Measurements from ENCODE around the gene PIANP. TPM values are rescaled to one million over a fixed set of nuclear protein-coding genes. Genes with fewer than 3 reads are reported as not detected.

Gene PIANP
- total and polyA plus RNA-seq, 2 donors (not counting 1 experiment from before 2014, with no cell fraction given) = 0.24 to 0.54 TPM

DNA sequence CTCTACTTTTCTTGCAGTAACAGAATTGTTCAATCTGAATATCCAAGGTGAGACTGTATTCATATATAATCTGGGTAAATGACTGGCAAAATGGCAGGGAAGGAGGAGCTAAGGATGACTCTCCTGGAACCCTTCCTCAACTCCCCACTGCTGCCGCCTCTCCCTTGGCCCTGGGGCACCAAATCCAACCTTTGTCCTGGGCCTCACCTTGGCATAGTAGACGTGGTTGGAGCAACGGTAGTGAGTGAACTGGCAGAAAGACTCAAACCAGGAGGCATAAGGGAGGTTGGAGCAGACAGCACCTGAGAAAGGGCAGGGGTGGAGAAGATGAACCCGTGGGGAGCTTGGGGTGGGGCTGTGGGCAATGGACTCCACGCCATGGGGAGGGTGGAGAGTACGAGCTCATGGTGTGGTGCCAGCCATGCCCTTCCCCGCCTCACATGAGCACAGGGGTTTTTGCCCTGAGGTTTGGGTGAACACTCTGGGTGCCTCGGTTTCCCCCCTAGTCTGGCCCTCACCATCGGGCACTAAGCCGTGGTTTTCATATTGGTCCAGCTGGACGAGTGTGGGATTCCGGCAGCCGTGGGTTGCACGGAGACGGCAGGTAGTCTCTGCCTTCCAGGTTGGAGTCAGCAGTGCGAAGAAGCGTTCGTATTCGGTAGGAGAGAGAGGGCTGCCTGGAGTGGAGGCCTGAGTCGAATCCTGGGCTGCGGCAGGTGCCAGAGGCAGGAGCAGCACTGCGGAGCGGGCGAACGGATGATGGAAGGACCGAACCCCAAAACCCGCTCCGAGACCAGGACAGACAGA lies 54.1 kb downstream of the PIANP start:
- peak overlapping the region; percentile 83 for H3K4me3 Mint-ChIP-seq
- Histone ChIP-seq H4K20me1 (ENCODE audit: control insufficient read depth, insufficient read depth, low read length, poor library complexity, severe bottlenecking) (no peaks in the 10 kb centered on the region), H3K9ac (ENCODE audit: low read length) (peak overlapping the region; percentile 74), H3K4me2 (replicated peaks; ENCODE audit: low read depth, low read length, poor library complexity, severe bottlenecking) (peak overlapping the region; percentile 98), H3K4me3 (ENCODE audit: control extremely low read depth in 1 of 5, extremely low read depth in 1 of 5, insufficient read depth in 1 of 5, low read depth in 2 of 5, low read length in 4 of 5) (peak overlapping the region in 4 of 5 experiments; percentile 49 to 77 (median 60)), H2AFZ (ENCODE audit: insufficient read depth, low read depth, low read length, poor library complexity, severe bottlenecking) (peak overlapping the region; percentile 87), H3K79me2 (ENCODE audit: control insufficient read depth, insufficient read depth, low read length) (peaks cover 16% of the 10 kb centered on the region), H3K36me3 (replicated peaks in 1 of 2; ENCODE audit: control extremely low read depth in 1 of 2, control insufficient read depth in 1 of 2, extremely low read depth in 1 of 2, insufficient read depth in 2 of 2, low read length in 1 of 2) (peaks cover 0 to 28% of the 10 kb centered on the region in 2 experiments), H3K9me3 (ENCODE audit: control extremely low read depth in 1 of 3, control insufficient read depth in 2 of 3, insufficient read depth in 1 of 3, low read length in 2 of 3) (peaks cover 0 to 14% (median 0%) of the 10 kb centered on the region in 3 donors), H3K4me1 (ENCODE audit: control insufficient read depth in 2 of 2, insufficient read depth in 2 of 2, low read length in 2 of 2) (peaks cover 24 to 43% of the 10 kb centered on the region in 2 donors), H3K27ac (ENCODE audit: low read length in 2 of 2) (peak overlapping the region in 1 of 2 donors; percentile 60), H3K27me3 (replicated peaks in 1 of 4; ENCODE audit: control extremely low read depth in 1 of 4, control insufficient read depth in 3 of 4, insufficient read depth in 4 of 4, low read length in 3 of 4) (no peaks in the 10 kb centered on the region)
- ChIA-PET CTCF (interaction anchor here (0.6 to 1.5 kb wide), 4 partner anchors 11 to 89 kb away, joined by 3 to 6 read pairs (median 3); no protein-coding TSS in a partner anchor), POLR2A (interaction anchor here (0.5 to 4.6 kb wide), 4 partner anchors 11 to 169 kb away, joined by 4 to 25 read pairs (median 6); partner anchors contain the start of gene LPAR5)
- ATAC-seq (ENCODE audit: low read depth) = no peak
- H3K9me3 Mint-ChIP-seq (ENCODE audit: insufficient read depth) = no peaks in the 10 kb centered on the region
- no peak for DNase-seq
- no peak for TF ChIP-seq EZH2 (IDR thresholded peaks at IDR 0.05; ENCODE audit: borderline replicate concordance, insufficient read depth, low read depth, low read length, poor library complexity, severe bottlenecking)
- H3K4me1 Mint-ChIP-seq = peaks cover 43% of the 10 kb centered on the region
- no peaks in the 10 kb centered on the region for H3K27me3 Mint-ChIP-seq
- intact Hi-C loops (cut with micrococcal nuclease) = loop anchor here (1.0 kb wide), 1 partner anchor 8 kb away; no protein-coding TSS in a partner anchor
- H3K27ac Mint-ChIP-seq = peak overlapping the region; percentile 68
- WGBS (ENCODE audit: insufficient coverage) = 61% methylated on average over 26 of the region's 28 CpGs

DNA sequence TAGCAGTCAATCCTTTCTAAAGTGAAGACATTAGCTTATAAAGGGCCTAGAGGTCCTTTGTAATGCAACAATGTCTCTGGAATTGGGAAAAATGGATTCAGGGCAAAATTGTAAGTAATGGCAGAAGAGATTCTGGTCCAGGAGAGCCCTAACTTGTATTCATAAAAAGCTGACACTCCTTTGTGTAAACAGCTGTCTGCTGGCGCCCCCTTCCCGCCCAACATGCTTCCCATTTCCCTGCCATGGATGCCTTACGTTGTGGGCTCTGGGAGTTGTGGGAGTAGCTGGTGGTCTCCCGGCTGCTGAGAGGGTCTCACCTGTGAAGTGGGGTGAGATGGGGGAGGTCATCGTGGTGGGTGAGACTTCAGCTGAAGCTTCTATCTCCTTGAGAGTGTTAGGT lies 55.7 kb downstream of the PIANP start:
- Histone ChIP-seq H3K9ac (ENCODE audit: low read length) (no peak overlapping the region), H3K9me3 (ENCODE audit: control extremely low read depth in 1 of 3, control insufficient read depth in 2 of 3, insufficient read depth in 1 of 3, low read length in 2 of 3) (peaks cover 0 to 14% (median 0%) of the 10 kb centered on the region in 3 donors), H3K4me3 (ENCODE audit: control extremely low read depth in 1 of 5, extremely low read depth in 1 of 5, insufficient read depth in 1 of 5, low read depth in 2 of 5, low read length in 4 of 5) (no peak overlapping the region), H3K36me3 (replicated peaks in 1 of 2; ENCODE audit: control extremely low read depth in 1 of 2, control insufficient read depth in 1 of 2, extremely low read depth in 1 of 2, insufficient read depth in 2 of 2, low read length in 1 of 2) (peaks cover 0 to 12% of the 10 kb centered on the region in 2 experiments), H2AFZ (ENCODE audit: insufficient read depth, low read depth, low read length, poor library complexity, severe bottlenecking) (peak overlapping the region; percentile 65), H3K4me2 (replicated peaks; ENCODE audit: low read depth, low read length, poor library complexity, severe bottlenecking) (peak overlapping the region; percentile 60), H3K79me2 (ENCODE audit: control insufficient read depth, insufficient read depth, low read length) (peaks cover 31% of the 10 kb centered on the region), H4K20me1 (ENCODE audit: control insufficient read depth, insufficient read depth, low read length, poor library complexity, severe bottlenecking) (no peaks in the 10 kb centered on the region), H3K27ac (ENCODE audit: low read length in 2 of 2) (peak overlapping the region; percentile 36 to 59), H3K27me3 (replicated peaks in 1 of 4; ENCODE audit: control extremely low read depth in 1 of 4, control insufficient read depth in 3 of 4, insufficient read depth in 4 of 4, low read length in 3 of 4) (no peaks in the 10 kb centered on the region), H3K4me1 (ENCODE audit: control insufficient read depth in 2 of 2, insufficient read depth in 2 of 2, low read length in 2 of 2) (peaks cover 24 to 44% of the 10 kb centered on the region in 2 donors)
- ChIA-PET CTCF (interaction anchor here (0.6 to 2.6 kb wide), 12 partner anchors 9 to 92 kb away, joined by 3 to 24 read pairs (median 4); partner anchors contain the start of gene LPAR5), POLR2A (interaction anchor here (1.1 to 4.6 kb wide), 2 partner anchors 9 to 29 kb away, joined by 3 to 25 read pairs; partner anchors contain the start of gene LPAR5)
- no peaks in the 10 kb centered on the region for H3K27me3 Mint-ChIP-seq
- no peak for TF ChIP-seq EZH2 (IDR thresholded peaks at IDR 0.05; ENCODE audit: borderline replicate concordance, insufficient read depth, low read depth, low read length, poor library complexity, severe bottlenecking)
- TF ChIP-seq, protein P1, sequence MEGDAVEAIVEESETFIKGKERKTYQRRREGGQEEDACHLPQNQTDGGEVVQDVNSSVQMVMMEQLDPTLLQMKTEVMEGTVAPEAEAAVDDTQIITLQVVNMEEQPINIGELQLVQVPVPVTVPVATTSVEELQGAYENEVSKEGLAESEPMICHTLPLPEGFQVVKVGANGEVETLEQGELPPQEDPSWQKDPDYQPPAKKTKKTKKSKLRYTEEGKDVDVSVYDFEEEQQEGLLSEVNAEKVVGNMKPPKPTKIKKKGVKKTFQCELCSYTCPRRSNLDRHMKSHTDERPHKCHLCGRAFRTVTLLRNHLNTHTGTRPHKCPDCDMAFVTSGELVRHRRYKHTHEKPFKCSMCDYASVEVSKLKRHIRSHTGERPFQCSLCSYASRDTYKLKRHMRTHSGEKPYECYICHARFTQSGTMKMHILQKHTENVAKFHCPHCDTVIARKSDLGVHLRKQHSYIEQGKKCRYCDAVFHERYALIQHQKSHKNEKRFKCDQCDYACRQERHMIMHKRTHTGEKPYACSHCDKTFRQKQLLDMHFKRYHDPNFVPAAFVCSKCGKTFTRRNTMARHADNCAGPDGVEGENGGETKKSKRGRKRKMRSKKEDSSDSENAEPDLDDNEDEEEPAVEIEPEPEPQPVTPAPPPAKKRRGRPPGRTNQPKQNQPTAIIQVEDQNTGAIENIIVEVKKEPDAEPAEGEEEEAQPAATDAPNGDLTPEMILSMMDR (IDR thresholded peaks at IDR 0.05) = no peak
- peak overlapping the region; percentile 44 for H3K4me3 Mint-ChIP-seq
- intact Hi-C loops (cut with micrococcal nuclease) = loop anchor here (1.0 kb wide), 1 partner anchor 10 kb away; the partner anchor contains the start of gene LPAR5
- ATAC-seq (ENCODE audit: low read depth) = no peak
- DNase-seq = no peak
- 82% methylated on average over 4 of the region's 5 CpGs for WGBS (ENCODE audit: insufficient coverage)
- peaks cover 46% of the 10 kb centered on the region for H3K4me1 Mint-ChIP-seq
- no peaks in the 10 kb centered on the region for H3K9me3 Mint-ChIP-seq (ENCODE audit: insufficient read depth)
- peak overlapping the region; percentile 83 for H3K27ac Mint-ChIP-seq

Data from B cell (primary cell).